ENCODE data around the gene CPB1.

Gene CPB1

GRCh38 chr3:148896062-148896461 is 68.5 kb downstream of the CPB1 start:
- Histone ChIP-seq H3K36me3 (ENCODE audit: control insufficient read depth in 1 of 2, insufficient read depth in 2 of 2, low read depth in 1 of 2, low read length in 2 of 2) (no peaks in the 10 kb centered on the region), H3K4me3 (ENCODE audit: insufficient read depth in 1 of 2, low read depth in 1 of 2, low read length in 2 of 2) (no peak overlapping the region), H3K27me3 (ENCODE audit: control insufficient read depth in 1 of 2, insufficient read depth in 1 of 2, low read length in 2 of 2) (no peaks in the 10 kb centered on the region), H3K23ac (ENCODE audit: low read length in 2 of 2) (no peak overlapping the region), H3K9ac (ENCODE audit: low read length) (no peak overlapping the region), H2BK5ac (ENCODE audit: low read depth, low read length, poor library complexity, severe bottlenecking) (no peak overlapping the region), H2BK120ac (ENCODE audit: low read depth, low read length) (no peak overlapping the region), H3K4me1 (ENCODE audit: control insufficient read depth, insufficient read depth, low read depth, low read length) (no peaks in the 10 kb centered on the region), H3K9me3 (ENCODE audit: control insufficient read depth, low read length) (peaks cover 6% of the 10 kb centered on the region), H3K79me1 (replicated peaks; ENCODE audit: low read length, poor library complexity, severe bottlenecking) (no peaks in the 10 kb centered on the region), H4K8ac (ENCODE audit: low read length) (no peak overlapping the region), H3K14ac (ENCODE audit: low read length in 2 of 2) (no peak overlapping the region), H2BK12ac (ENCODE audit: low read length in 2 of 2) (no peak overlapping the region), H2BK15ac (ENCODE audit: low read depth, poor library complexity, severe bottlenecking) (no peak overlapping the region), H3K4ac (ENCODE audit: low read depth in 1 of 2, low read length in 2 of 2) (no peak overlapping the region), H3K18ac (ENCODE audit: low read depth in 1 of 2, low read length in 2 of 2) (no peak overlapping the region), H3K4me2 (ENCODE audit: low read length, poor library complexity, severe bottlenecking) (no peak overlapping the region), H2AK5ac (ENCODE audit: low read length, severe bottlenecking) (no peak overlapping the region), H2AFZ (ENCODE audit: low read depth, low read length) (no peak overlapping the region), H3K27ac (ENCODE audit: low read length, poor library complexity, severe bottlenecking) (no peak overlapping the region), H4K91ac (ENCODE audit: low read length) (no peak overlapping the region)
- no peak for DNase-seq
- 56% methylated on average over 3 of the region's 3 CpGs for WGBS

- no peak overlapping the region for H3K18ac ChIP-seq (ENCODE audit: low read depth in 1 of 2, low read length in 2 of 2)
- no peaks in the 10 kb centered on the region for H3K9me3 ChIP-seq (ENCODE audit: control insufficient read depth, low read length)
- H3K14ac ChIP-seq (ENCODE audit: low read length in 2 of 2) = no peak overlapping the region
- no peaks in the 10 kb centered on the region for H3K4me1 ChIP-seq (ENCODE audit: control insufficient read depth, insufficient read depth, low read depth, low read length)
- H2BK120ac ChIP-seq (ENCODE audit: low read depth, low read length) = no peak overlapping the region
- no peak overlapping the region for H2AFZ ChIP-seq (ENCODE audit: low read depth, low read length)
- no peak overlapping the region for H3K23ac ChIP-seq (ENCODE audit: low read length in 2 of 2)
- H2AK5ac ChIP-seq (ENCODE audit: low read length, severe bottlenecking) = no peak overlapping the region
- no peak overlapping the region for H2BK12ac ChIP-seq (ENCODE audit: low read length in 2 of 2)
- peak; percentile 22 for DNase-seq
- H3K4me3 ChIP-seq (ENCODE audit: insufficient read depth in 1 of 2, low read depth in 1 of 2, low read length in 2 of 2) = no peak overlapping the region
- no peak overlapping the region for H3K4ac ChIP-seq (ENCODE audit: low read depth in 1 of 2, low read length in 2 of 2)
- WGBS = 40% methylated on average over 1 of the region's 4 CpGs
- H2BK5ac ChIP-seq (ENCODE audit: low read depth, low read length, poor library complexity, severe bottlenecking) = no peak overlapping the region
- H3K79me1 ChIP-seq (replicated peaks; ENCODE audit: low read length, poor library complexity, severe bottlenecking) = no peaks in the 10 kb centered on the region
- H4K8ac ChIP-seq (ENCODE audit: low read length) = no peak overlapping the region
- no peaks in the 10 kb centered on the region for H3K36me3 ChIP-seq (ENCODE audit: control insufficient read depth in 1 of 2, insufficient read depth in 2 of 2, low read depth in 1 of 2, low read length in 2 of 2)
- H3K4me2 ChIP-seq (ENCODE audit: low read length, poor library complexity, severe bottlenecking) = no peak overlapping the region
- H3K27ac ChIP-seq (ENCODE audit: low read length, poor library complexity, severe bottlenecking) = peak overlapping the region; percentile 47
- no peak overlapping the region for H2BK15ac ChIP-seq (ENCODE audit: low read depth, poor library complexity, severe bottlenecking)
- no peaks in the 10 kb centered on the region for H3K27me3 ChIP-seq (ENCODE audit: control insufficient read depth in 1 of 2, insufficient read depth in 1 of 2, low read length in 2 of 2)
- no peak overlapping the region for H4K91ac ChIP-seq (ENCODE audit: low read length)
- peak overlapping the region; percentile 55 for H3K9ac ChIP-seq (ENCODE audit: low read length)
Measured at GRCh38 chr3:148901987-148902791, 74.6 kb downstream of the CPB1 start.

GRCh38 chr3:148903022-148903442 is 75.4 kb downstream of the CPB1 start:
- Histone ChIP-seq H3K4me2 (ENCODE audit: low read length, poor library complexity, severe bottlenecking) (no peak overlapping the region), H4K8ac (ENCODE audit: low read length) (no peak overlapping the region), H3K9me3 (ENCODE audit: control insufficient read depth, low read length) (no peaks in the 10 kb centered on the region), H3K4me3 (ENCODE audit: insufficient read depth in 1 of 2, low read depth in 1 of 2, low read length in 2 of 2) (no peak overlapping the region), H3K9ac (ENCODE audit: low read length) (peak overlapping the region; percentile 18), H3K4me1 (ENCODE audit: control insufficient read depth, insufficient read depth, low read depth, low read length) (no peaks in the 10 kb centered on the region), H3K27ac (ENCODE audit: low read length, poor library complexity, severe bottlenecking) (no peak overlapping the region), H4K91ac (ENCODE audit: low read length) (no peak overlapping the region), H3K36me3 (ENCODE audit: control insufficient read depth in 1 of 2, insufficient read depth in 2 of 2, low read depth in 1 of 2, low read length in 2 of 2) (no peaks in the 10 kb centered on the region), H2BK5ac (ENCODE audit: low read depth, low read length, poor library complexity, severe bottlenecking) (no peak overlapping the region), H2AFZ (ENCODE audit: low read depth, low read length) (no peak overlapping the region), H2AK5ac (ENCODE audit: low read length, severe bottlenecking) (no peak overlapping the region), H3K23ac (ENCODE audit: low read length in 2 of 2) (no peak overlapping the region), H3K27me3 (ENCODE audit: control insufficient read depth in 1 of 2, insufficient read depth in 1 of 2, low read length in 2 of 2) (no peaks in the 10 kb centered on the region), H2BK15ac (ENCODE audit: low read depth, poor library complexity, severe bottlenecking) (no peak overlapping the region), H2BK120ac (ENCODE audit: low read depth, low read length) (no peak overlapping the region), H3K79me1 (replicated peaks; ENCODE audit: low read length, poor library complexity, severe bottlenecking) (no peaks in the 10 kb centered on the region), H2BK12ac (ENCODE audit: low read length in 2 of 2) (no peak overlapping the region), H3K18ac (ENCODE audit: low read depth in 1 of 2, low read length in 2 of 2) (no peak overlapping the region), H3K4ac (ENCODE audit: low read depth in 1 of 2, low read length in 2 of 2) (no peak overlapping the region), H3K14ac (ENCODE audit: low read length in 2 of 2) (no peak overlapping the region)
- WGBS = 71% methylated on average over 2 of the region's 2 CpGs
- peak; percentile 29 for DNase-seq

DNA sequence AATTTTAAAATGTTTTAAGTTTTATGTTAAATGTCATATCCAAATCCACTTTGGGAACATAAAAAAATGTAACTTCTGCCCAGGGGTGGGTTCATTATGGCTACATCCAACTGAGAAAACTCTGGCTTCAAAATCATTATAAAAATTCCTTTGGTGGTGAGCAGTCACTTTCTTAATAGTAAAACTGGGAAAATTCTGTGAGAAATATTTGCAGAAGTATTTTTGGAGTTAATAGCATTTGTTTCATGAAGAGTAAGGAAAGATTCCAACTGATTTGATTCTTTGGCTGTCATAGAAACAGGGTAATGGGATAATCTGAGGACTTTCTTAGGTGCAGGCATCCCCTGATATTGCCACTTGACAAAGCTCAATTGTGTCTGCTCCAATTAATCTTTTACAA is 76.3 kb downstream of the CPB1 start:
- H3K23ac ChIP-seq (ENCODE audit: low read length in 2 of 2) = no peak overlapping the region
- H3K27me3 ChIP-seq (ENCODE audit: control insufficient read depth in 1 of 2, insufficient read depth in 1 of 2, low read length in 2 of 2) = no peaks in the 10 kb centered on the region
- H2AK5ac ChIP-seq (ENCODE audit: low read length, severe bottlenecking) = no peak overlapping the region
- H2BK5ac ChIP-seq (ENCODE audit: low read depth, low read length, poor library complexity, severe bottlenecking) = no peak overlapping the region
- no peak overlapping the region for H2BK12ac ChIP-seq (ENCODE audit: low read length in 2 of 2)
- H3K27ac ChIP-seq (ENCODE audit: low read length, poor library complexity, severe bottlenecking) = no peak overlapping the region
- H3K79me1 ChIP-seq (replicated peaks; ENCODE audit: low read length, poor library complexity, severe bottlenecking) = no peaks in the 10 kb centered on the region
- H4K8ac ChIP-seq (ENCODE audit: low read length) = no peak overlapping the region
- H3K4me2 ChIP-seq (ENCODE audit: low read length, poor library complexity, severe bottlenecking) = no peak overlapping the region
- no peak overlapping the region for H3K4ac ChIP-seq (ENCODE audit: low read depth in 1 of 2, low read length in 2 of 2)
- no peaks in the 10 kb centered on the region for H3K4me1 ChIP-seq (ENCODE audit: control insufficient read depth, insufficient read depth, low read depth, low read length)
- H3K18ac ChIP-seq (ENCODE audit: low read depth in 1 of 2, low read length in 2 of 2) = no peak overlapping the region
- H3K36me3 ChIP-seq (ENCODE audit: control insufficient read depth in 1 of 2, insufficient read depth in 2 of 2, low read depth in 1 of 2, low read length in 2 of 2) = no peaks in the 10 kb centered on the region
- H2BK120ac ChIP-seq (ENCODE audit: low read depth, low read length) = no peak overlapping the region
- no peak overlapping the region for H2AFZ ChIP-seq (ENCODE audit: low read depth, low read length)
- DNase-seq = no peak
- no peak overlapping the region for H2BK15ac ChIP-seq (ENCODE audit: low read depth, poor library complexity, severe bottlenecking)
- H4K91ac ChIP-seq (ENCODE audit: low read length) = no peak overlapping the region
- H3K4me3 ChIP-seq (ENCODE audit: insufficient read depth in 1 of 2, low read depth in 1 of 2, low read length in 2 of 2) = no peak overlapping the region
- H3K9me3 ChIP-seq (ENCODE audit: control insufficient read depth, low read length) = no peaks in the 10 kb centered on the region
- H3K9ac ChIP-seq (ENCODE audit: low read length) = no peak overlapping the region
- no peak overlapping the region for H3K14ac ChIP-seq (ENCODE audit: low read length in 2 of 2)

Data from mesenchymal stem cell (in vitro differentiated cells and primary cell).